ENCODE results near the gene MED1.

DNA sequence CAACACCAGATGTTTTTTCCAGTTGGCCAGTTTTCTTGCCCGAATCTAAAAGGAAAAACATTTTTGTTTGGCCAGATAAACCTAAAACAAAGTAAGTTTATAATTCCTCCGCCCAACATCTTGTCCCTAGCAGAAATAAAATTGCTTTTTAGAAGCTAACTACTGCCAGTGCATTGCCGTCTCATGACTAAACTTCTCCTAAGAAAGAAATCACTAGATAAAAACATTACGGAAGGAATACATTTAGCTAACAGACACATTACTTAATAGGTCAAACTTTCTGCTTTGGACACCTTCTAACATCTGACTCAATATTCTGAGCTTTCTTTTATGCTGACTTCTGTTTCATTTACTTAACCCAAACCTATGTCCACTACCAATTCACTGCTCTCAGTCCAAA, 85.8 kb downstream of the MED1 start:
- TF ChIP-seq, protein P1, sequence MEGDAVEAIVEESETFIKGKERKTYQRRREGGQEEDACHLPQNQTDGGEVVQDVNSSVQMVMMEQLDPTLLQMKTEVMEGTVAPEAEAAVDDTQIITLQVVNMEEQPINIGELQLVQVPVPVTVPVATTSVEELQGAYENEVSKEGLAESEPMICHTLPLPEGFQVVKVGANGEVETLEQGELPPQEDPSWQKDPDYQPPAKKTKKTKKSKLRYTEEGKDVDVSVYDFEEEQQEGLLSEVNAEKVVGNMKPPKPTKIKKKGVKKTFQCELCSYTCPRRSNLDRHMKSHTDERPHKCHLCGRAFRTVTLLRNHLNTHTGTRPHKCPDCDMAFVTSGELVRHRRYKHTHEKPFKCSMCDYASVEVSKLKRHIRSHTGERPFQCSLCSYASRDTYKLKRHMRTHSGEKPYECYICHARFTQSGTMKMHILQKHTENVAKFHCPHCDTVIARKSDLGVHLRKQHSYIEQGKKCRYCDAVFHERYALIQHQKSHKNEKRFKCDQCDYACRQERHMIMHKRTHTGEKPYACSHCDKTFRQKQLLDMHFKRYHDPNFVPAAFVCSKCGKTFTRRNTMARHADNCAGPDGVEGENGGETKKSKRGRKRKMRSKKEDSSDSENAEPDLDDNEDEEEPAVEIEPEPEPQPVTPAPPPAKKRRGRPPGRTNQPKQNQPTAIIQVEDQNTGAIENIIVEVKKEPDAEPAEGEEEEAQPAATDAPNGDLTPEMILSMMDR (conservative IDR thresholded peaks at IDR 0.05; ENCODE audit: low read depth, low read length): no peak
- TF ChIP-seq MAFK (IDR thresholded peaks at IDR 0.05; ENCODE audit: low read depth, low read length) (peak; percentile 23; the same call in 1 of the 2 replicates), NFE2L2 (IDR thresholded peaks at IDR 0.05; ENCODE audit: low read depth, low read length) (no peak), CHD1 (IDR thresholded peaks at IDR 0.05; ENCODE audit: low read depth, low read length) (no peak), MAZ (IDR thresholded peaks at IDR 0.05; ENCODE audit: borderline replicate concordance, low read depth, low read length) (no peak), SMC3 (IDR thresholded peaks at IDR 0.05; ENCODE audit: low read depth, low read length) (no peak), RFX5 (IDR thresholded peaks at IDR 0.05; ENCODE audit: low read depth, low read length) (no peak), CEBPB (IDR thresholded peaks at IDR 0.05; ENCODE audit: low read depth, low read length) (0 out of 2 replicates have a peak, but pooled peaks have one; percentile 30), POLR2A (IDR thresholded peaks at IDR 0.05; ENCODE audit: low read depth, low read length) (no peak), FOS (IDR thresholded peaks at IDR 0.05; ENCODE audit: low read depth, low read length) (no peak), RAD21 (IDR thresholded peaks at IDR 0.05; ENCODE audit: low read length) (no peak), MXI1 (IDR thresholded peaks at IDR 0.05; ENCODE audit: borderline replicate concordance, low read depth, low read length) (no peak), RCOR1 (IDR thresholded peaks at IDR 0.05; ENCODE audit: insufficient replicate concordance, low read length) (no peak)
- TF ChIP-seq, protein P2, sequence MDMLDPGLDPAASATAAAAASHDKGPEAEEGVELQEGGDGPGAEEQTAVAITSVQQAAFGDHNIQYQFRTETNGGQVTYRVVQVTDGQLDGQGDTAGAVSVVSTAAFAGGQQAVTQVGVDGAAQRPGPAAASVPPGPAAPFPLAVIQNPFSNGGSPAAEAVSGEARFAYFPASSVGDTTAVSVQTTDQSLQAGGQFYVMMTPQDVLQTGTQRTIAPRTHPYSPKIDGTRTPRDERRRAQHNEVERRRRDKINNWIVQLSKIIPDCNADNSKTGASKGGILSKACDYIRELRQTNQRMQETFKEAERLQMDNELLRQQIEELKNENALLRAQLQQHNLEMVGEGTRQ (IDR thresholded peaks at IDR 0.05; ENCODE audit: low read depth, low read length): no peak
